ENCODE results near the gene DCDC2C.
A peak's percentile ranks its signal among the peaks of the same experiment; 100 is the strongest.

DCDC2C gene

GRCh38 chr2:3839476-3839875 is 136.1 kb downstream of the DCDC2C start:
- DNase-seq, result no peak

- no peak for DNase-seq
Measured at GRCh38 chr2:3840611-3841155, 137.3 kb downstream of the DCDC2C start.

- DNase-seq, result no peak
Measured at GRCh38 chr2:3847397-3848052, 144.2 kb downstream of the DCDC2C start.

DNA sequence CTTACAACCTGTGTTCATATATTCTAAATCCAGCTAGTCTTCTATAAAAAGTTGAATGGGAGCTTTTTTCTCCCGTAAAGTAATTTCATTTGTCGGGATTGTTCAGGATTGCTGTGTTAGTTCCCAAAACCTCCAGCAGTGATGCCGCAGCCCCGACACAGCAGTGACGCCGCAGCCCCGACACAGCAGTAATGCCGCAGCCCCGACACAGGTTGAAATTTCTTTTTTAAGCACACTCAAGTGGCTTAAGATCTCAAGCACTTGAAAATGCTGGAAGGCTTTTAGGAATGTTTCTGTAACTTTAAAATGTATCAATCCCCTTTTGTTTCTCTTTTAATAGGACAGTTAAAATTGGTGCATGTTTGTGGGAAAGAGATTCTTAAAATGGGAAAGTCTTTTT is 145.4 kb downstream of the DCDC2C start:
- no peak for DNase-seq

DNA sequence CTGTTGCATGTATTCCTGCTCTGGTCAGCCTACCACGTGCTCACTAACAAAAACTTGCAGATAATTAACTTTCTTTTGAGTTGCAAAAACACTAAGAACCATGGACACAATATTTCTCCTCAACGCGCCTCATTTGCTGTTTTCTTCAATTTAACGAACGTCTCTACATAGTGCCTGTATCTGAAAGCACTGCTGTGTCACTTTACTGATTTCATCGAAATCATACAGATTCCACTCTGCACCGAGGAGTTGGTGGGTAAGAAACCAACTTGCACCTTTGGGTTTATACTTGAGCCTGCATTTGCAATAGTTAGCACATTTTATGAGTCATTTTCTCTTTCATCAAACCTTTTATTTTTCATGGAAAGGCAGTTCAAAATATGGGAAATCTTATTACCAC is 145.8 kb downstream of the DCDC2C start:
- DNase-seq, result no peak

DNA sequence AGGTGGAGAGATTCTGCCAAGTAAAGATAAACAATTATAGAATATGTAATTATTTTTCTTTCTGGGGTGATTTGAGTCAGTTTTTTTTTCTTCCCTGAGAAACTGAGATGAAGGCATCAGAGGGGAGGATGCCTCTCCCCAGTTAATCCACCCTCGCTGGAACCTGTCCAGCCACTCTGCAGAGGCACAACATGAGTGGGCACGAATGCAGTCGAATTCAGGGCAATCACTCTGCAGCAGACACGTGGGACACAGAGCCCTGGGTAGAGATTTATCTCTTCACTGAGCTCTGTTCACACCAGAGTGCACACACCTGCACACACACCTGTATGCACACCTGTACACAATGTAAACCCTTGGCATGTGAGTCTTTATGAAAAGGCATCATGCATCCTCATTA is 154.2 kb downstream of the DCDC2C start:
- no peak for DNase-seq

DNA sequence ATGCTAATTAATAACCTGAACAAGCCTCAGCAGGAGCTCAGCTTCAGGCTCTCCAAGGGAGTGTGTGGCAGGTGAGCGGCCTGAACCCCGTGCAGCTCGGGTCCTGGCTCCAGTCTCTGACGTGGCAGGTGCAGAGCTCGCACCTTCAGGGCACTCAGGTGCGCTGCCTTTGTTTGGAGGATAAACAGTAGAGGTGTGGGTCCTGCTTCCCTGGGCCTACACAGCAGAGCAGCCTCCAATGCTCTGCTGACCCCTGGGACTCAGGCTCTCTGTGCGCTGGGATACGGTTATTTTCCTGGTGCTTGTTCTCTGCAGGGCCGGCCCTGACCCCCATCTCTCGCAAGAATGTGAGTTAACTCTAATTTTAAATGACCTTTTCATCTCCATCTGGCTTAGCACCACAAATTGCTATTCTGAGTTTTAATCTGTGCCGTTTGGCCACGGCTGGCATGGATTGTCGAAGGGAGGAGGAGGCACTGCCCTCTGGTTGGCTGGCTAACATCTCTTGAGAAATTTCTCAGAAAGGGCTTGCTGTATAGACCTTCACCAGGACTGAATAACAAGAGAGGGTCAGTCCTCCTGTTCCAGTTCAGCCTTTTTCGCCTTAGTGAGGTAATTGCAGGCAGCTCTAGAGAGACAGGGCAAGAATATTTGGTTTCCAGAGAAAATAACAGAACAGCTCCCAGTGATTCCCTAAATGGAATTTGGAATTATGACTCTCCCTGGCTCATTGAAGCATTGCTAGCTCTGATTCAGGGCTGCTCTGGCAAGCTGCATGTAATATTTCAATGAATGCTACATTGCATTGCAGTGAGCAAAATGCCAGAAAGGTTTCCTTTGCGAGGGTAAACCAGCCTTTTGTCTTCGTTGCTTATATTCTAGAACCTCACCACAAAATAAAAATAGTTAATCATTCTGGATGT is 161.8 kb downstream of the DCDC2C start:
- DNase-seq, result peak in 1 of 2 donors; percentile 2

GRCh38 chr2:3867469-3867868 is 164.1 kb downstream of the DCDC2C start:
- DNase-seq, result no peak

GRCh38 chr2:3868012-3868805 is 164.8 kb downstream of the DCDC2C start:
- no peak for DNase-seq

GRCh38 chr2:3870222-3870621 is 166.8 kb downstream of the DCDC2C start:
- DNase-seq, result no peak

GRCh38 chr2:3871002-3871401 is 167.6 kb downstream of the DCDC2C start:
- no peak for DNase-seq

GRCh38 chr2:3872451-3872850 is 169.1 kb downstream of the DCDC2C start:
- DNase-seq, result no peak

GRCh38 chr2:3873899-3874298 is 170.5 kb downstream of the DCDC2C start:
- DNase-seq, result no peak

GRCh38 chr2:3876221-3876620 is 172.8 kb downstream of the DCDC2C start:
- DNase-seq, result no peak

GRCh38 chr2:3876685-3877084 is 173.3 kb downstream of the DCDC2C start:
- DNase-seq, result no peak

GRCh38 chr2:3885629-3886628 is 182.6 kb downstream of the DCDC2C start:
- no peak for DNase-seq

DNA sequence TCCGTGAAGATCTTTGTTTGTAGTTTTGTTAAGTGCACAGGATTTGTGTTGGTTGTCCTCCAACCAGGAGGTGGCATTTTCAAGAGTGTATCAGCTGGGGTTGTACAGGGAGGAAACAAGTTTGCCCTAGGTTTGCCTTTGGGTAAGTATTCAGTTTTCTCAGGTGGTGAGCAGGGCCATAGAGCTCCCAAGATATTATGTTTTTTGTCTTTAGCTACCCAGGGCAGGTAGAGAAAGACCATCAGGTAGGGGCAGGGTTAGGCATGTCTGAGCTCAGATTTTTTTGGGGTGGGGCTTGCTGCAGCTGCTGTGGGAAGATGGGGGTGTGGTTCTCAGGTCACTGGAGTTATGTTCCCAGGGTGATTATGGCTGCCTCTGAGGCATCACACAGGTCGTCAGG is 191.6 kb downstream of the DCDC2C start:
- DNase-seq, result no peak

All from hippocampal formation (tissue), 2 donors.